ENCODE data around the gene RBM6.

GRCh38 chr3:49901366-49902339, 38.3 kb upstream of the RBM6 start:
- TF ChIP-seq CTCF (IDR thresholded peaks at IDR 0.05 in 2 of 3, conservative IDR thresholded peaks at IDR 0.05 in 1 of 3; ENCODE audit: insufficient read depth in 2 of 3, low read depth in 1 of 3, low read length in 3 of 3): no peak
- no peak for TF ChIP-seq SMARCE1 (IDR thresholded peaks at IDR 0.05)
- TF ChIP-seq ZFP30 (CRISPR knock-in tag; IDR thresholded peaks at IDR 0.05; ENCODE audit: borderline replicate concordance): no peak
- no peak for TF ChIP-seq STAG1 (CRISPR knock-in tag; IDR thresholded peaks at IDR 0.05; ENCODE audit: borderline replicate concordance)
- TF ChIP-seq TCF7 (IDR thresholded peaks at IDR 0.05; ENCODE audit: borderline replicate concordance): no peak
- TF ChIP-seq SAP30 (IDR thresholded peaks at IDR 0.05; ENCODE audit: borderline replicate concordance, insufficient read depth, low read depth, low read length, poor library complexity, severe bottlenecking): no peak
- TF ChIP-seq CEBPB (tag; IDR thresholded peaks at IDR 0.05): no peak
- no peak for TF ChIP-seq EGR1 (conservative IDR thresholded peaks at IDR 0.05)
- TF ChIP-seq REST (IDR thresholded peaks at IDR 0.05; ENCODE audit: borderline replicate concordance): no peak
- TF ChIP-seq REST (CRISPR knock-in tag; IDR thresholded peaks at IDR 0.05; ENCODE audit: low read depth): no peak
